Esophagus squamous epithelium (tissue), 5 donors: ENCODE results near the gene PEAR1. TPM values are rescaled to one million over a fixed set of nuclear protein-coding genes. Genes with fewer than 3 reads are reported as not detected.

Source experiments
- DNase-seq: peaks from one replicate; lab custom pipeline; 2025; lab: John Stamatoyannopoulos, UW
- H3K27ac ChIP-seq, 4 donors: fragments of 200-600 bp; sonication (generic); one replicate each; pipeline ENCODE4 v1.5.1; 2016 to 2019; ENCODE audit warnings: mild to moderate bottlenecking in 1 of 4
- H3K27me3 ChIP-seq, 4 donors: fragments of 200-600 bp; sonication (generic); 1 replicate in 3 of 4; 2 replicates in 1 of 4; pipeline versions ENCODE4 v1.5.1 to v1.6.0; 2017 to 2021; ENCODE audit warnings: antibody characterized with exemption in 1 of 4
- H3K36me3 ChIP-seq, 3 donors: fragments of 200-600 bp; sonication (generic); one replicate each; pipeline ENCODE4 v1.5.1; 2016 to 2019
- H3K4me1 ChIP-seq, 3 donors: fragments of 200-600 bp; sonication (generic); one replicate each; pipeline ENCODE4 v1.5.1; 2017 to 2019
- H3K4me3 ChIP-seq, 4 donors: fragments of 200-600 bp; sonication (generic); 1 replicate in 3 of 4; 2 replicates in 1 of 4; pipeline ENCODE4 v1.5.1; 2016 to 2019; ENCODE audit warnings: mild to moderate bottlenecking in 2 of 4, moderate library complexity in 1 of 4
- H3K9me3 ChIP-seq, 3 donors: fragments of 200-600 bp; sonication (generic); one replicate each; pipeline ENCODE4 v1.5.1; 2016 to 2019
- CTCF ChIP-seq, 6 experiments: fragments of 450-650 bp in 4 of 6; fragments of 200-600 bp in 2 of 6; sonication (generic) in 2 of 6; IDR thresholded peaks; one replicate each; pipeline ENCODE4 v1.5.1; 2016 to 2019; ENCODE audit warnings: antibody characterized with exemption in 6 of 6, mild to moderate bottlenecking in 4 of 6, moderate library complexity in 4 of 6
- POLR2A ChIP-seq, 4 donors: fragments of 450-650 bp; IDR thresholded peaks; one replicate each; pipeline ENCODE4 v1.6.1; 2017; ENCODE audit warnings: antibody characterized with exemption in 4 of 4, mild to moderate bottlenecking in 4 of 4, moderate library complexity in 3 of 4
- WGBS, 2 donors: methylation state at CpG; one replicate each; pipeline ENCODE4 v1.1.5; 2018; 5-methylcytosine and 5-hydroxymethylcytosine counted together
- intact Hi-C: fragments of 100-400 bp; cut with DNase I; formaldehyde crosslinking; loops from one replicate; pipeline ENCODE4 v1.15.0; 2022
- total RNA-seq, 4 donors: library from RNA; depleted of rRNA; stranded (reverse); fragments of >200 nt; gene quantifications; one replicate each; pipeline ENCODE4 v1.1.0, GENCODE V29; 2016
- donor health status: DM: yes; HTN: yes; CAD: no.

PEAR1 gene
- total RNA-seq, 4 donors from 2014 or later: 1.1 to 4.6 (median 2.7) TPM

GRCh38 chr1:156885314-156885713 lies 8.2 kb upstream of the PEAR1 start:
- TF ChIP-seq POLR2A (IDR thresholded peaks at IDR 0.05) (no peak), CTCF (IDR thresholded peaks at IDR 0.05) (no peak)
- intact Hi-C loops: no loop called here

GRCh38 chr1:156885880-156886355 lies 7.6 kb upstream of the PEAR1 start:
- TF ChIP-seq CTCF (IDR thresholded peaks at IDR 0.05) (no peak), POLR2A (IDR thresholded peaks at IDR 0.05) (no peak)
- Histone ChIP-seq H3K27ac (no peak overlapping the region), H3K4me3 (no peak overlapping the region), H3K4me1 (peaks cover 0 to 5% (median 0%) of the 10 kb centered on the region in 3 donors), H3K9me3 (no peaks in the 10 kb centered on the region), H3K27me3 (peaks cover 0 to 71% (median 0%) of the 10 kb centered on the region in 4 donors), H3K36me3 (no peaks in the 10 kb centered on the region)
- no peak for DNase-seq
- WGBS, 2 donors: 52 to 57% methylated on average over 5 to 13 of the region's 13 CpGs
- intact Hi-C loops: no loop called here

More at GRCh38 chr1:156885314-156885713, 8.2 kb upstream of the PEAR1 start:
- Histone ChIP-seq H3K27ac (no peak overlapping the region), H3K4me1 (peaks cover 0 to 5% (median 0%) of the 10 kb centered on the region in 3 donors), H3K36me3 (no peaks in the 10 kb centered on the region), H3K4me3 (no peak overlapping the region), H3K27me3 (peaks cover 0 to 74% (median 0%) of the 10 kb centered on the region in 4 donors), H3K9me3 (no peaks in the 10 kb centered on the region)
- WGBS, 2 donors: 33% methylated on average over 1 of the region's 1 CpG; no CpG with 5 or more reads in 1 of the 2 donors
- DNase-seq: no peak

GRCh38 chr1:156886583-156887281 lies 6.8 kb upstream of the PEAR1 start:
- TF ChIP-seq CTCF (IDR thresholded peaks at IDR 0.05) (no peak), POLR2A (IDR thresholded peaks at IDR 0.05) (no peak)
- intact Hi-C loops: no loop called here
- WGBS, 2 donors: 44 to 48% methylated on average over 5 to 6 of the region's 6 CpGs

GRCh38 chr1:156887317-156887716 lies 6.2 kb upstream of the PEAR1 start:
- TF ChIP-seq POLR2A (IDR thresholded peaks at IDR 0.05) (no peak), CTCF (IDR thresholded peaks at IDR 0.05) (no peak)
- no peak for DNase-seq
- Histone ChIP-seq H3K4me1 (peaks cover 0 to 12% (median 0%) of the 10 kb centered on the region in 3 donors), H3K27me3 (peaks cover 0 to 71% (median 2%) of the 10 kb centered on the region in 4 donors), H3K36me3 (no peaks in the 10 kb centered on the region), H3K9me3 (no peaks in the 10 kb centered on the region), H3K4me3 (no peak overlapping the region), H3K27ac (no peak overlapping the region)
- 24 to 32% methylated on average over 2 to 3 of the region's 3 CpGs for WGBS, 2 donors
- intact Hi-C loops: no loop called here

More at GRCh38 chr1:156886583-156887281, 6.8 kb upstream of the PEAR1 start:
- Histone ChIP-seq H3K27me3 (peaks cover 0 to 71% (median 0%) of the 10 kb centered on the region in 4 donors), H3K9me3 (no peaks in the 10 kb centered on the region), H3K27ac (no peak overlapping the region), H3K4me3 (no peak overlapping the region), H3K4me1 (peaks cover 0 to 6% (median 0%) of the 10 kb centered on the region in 3 donors), H3K36me3 (no peaks in the 10 kb centered on the region)
- no peak for DNase-seq

- no peak for TF ChIP-seq POLR2A (IDR thresholded peaks at IDR 0.05)
- no peak for TF ChIP-seq CTCF (IDR thresholded peaks at IDR 0.05)
- intact Hi-C loops: no loop called here
- Histone ChIP-seq H3K27ac (no peak overlapping the region), H3K9me3 (no peaks in the 10 kb centered on the region), H3K4me3 (no peak overlapping the region), H3K4me1 (peaks cover 1 to 16% (median 3%) of the 10 kb centered on the region in 3 donors), H3K36me3 (no peaks in the 10 kb centered on the region), H3K27me3 (peaks cover 0 to 71% (median 2%) of the 10 kb centered on the region in 4 donors)
- 23 to 69% methylated on average over 4 of the region's 6 CpGs for WGBS, 2 donors
- no peak for DNase-seq
These were observed 5.8 kb upstream of the PEAR1 start for GRCh38 chr1:156887734-156888133.
